Loucy (cell line): ENCODE data around the gene PTPRQ.

Experiments
- H2AFZ ChIP-seq: fragments of 200-600 bp; sonication (generic); 2 replicates; pipeline ENCODE4 v1.6.0; 2016; ENCODE audit warnings: antibody characterized with exemption, mild to moderate bottlenecking, low read length, moderate library complexity
- H3F3A ChIP-seq: fragments of 200-600 bp; 2 replicates; pipeline ENCODE4 v1.6.0; 2016; ENCODE audit warnings: antibody characterized with exemption, low read depth, mild to moderate bottlenecking
- H3K27me3 ChIP-seq: fragments of 200-600 bp; sonication (generic); 2 replicates; pipeline ENCODE4 v1.6.1; 2014; ENCODE audit warnings: low read length, mild to moderate bottlenecking; ENCODE audit not compliant: insufficient read depth, poor library complexity, severe bottlenecking
- H3K36me3 ChIP-seq: fragments of 200-600 bp; sonication (generic); 2 replicates; pipeline ENCODE4 v1.6.1; 2016; ENCODE audit warnings: low read length; ENCODE audit not compliant: insufficient read depth
- H3K4me1 ChIP-seq: fragments of 200-600 bp; sonication (generic); 2 replicates; pipeline ENCODE4 v1.5.1; 2014; ENCODE audit warnings: low read length, mild to moderate bottlenecking; ENCODE audit not compliant: insufficient read depth, poor library complexity, severe bottlenecking
- H3K4me2 ChIP-seq: fragments of 200-600 bp; sonication (generic); 2 replicates; pipeline ENCODE4 v1.6.0; 2014; ENCODE audit warnings: antibody characterized with exemption, low read length, low read depth, mild to moderate bottlenecking; ENCODE audit not compliant: poor library complexity, severe bottlenecking
- H3K4me3 ChIP-seq: fragments of 200-600 bp; sonication (generic); 2 replicates; pipeline ENCODE4 v1.5.1; 2014; ENCODE audit warnings: low read length, mild to moderate bottlenecking, mixed read lengths; ENCODE audit not compliant: poor library complexity, severe bottlenecking
- H3K79me2 ChIP-seq: fragments of 200-600 bp; sonication (generic); 2 replicates; pipeline ENCODE4 v1.6.1; 2014; ENCODE audit warnings: low read length; ENCODE audit not compliant: insufficient read depth
- H3K9ac ChIP-seq: fragments of 200-600 bp; sonication (generic); 2 replicates; pipeline ENCODE4 v1.6.0; 2014; ENCODE audit warnings: mild to moderate bottlenecking, low read depth, low read length, moderate library complexity; ENCODE audit not compliant: poor library complexity, severe bottlenecking
- H3K9me2 ChIP-seq: fragments of 200-600 bp; sonication (generic); replicated peaks from 2 replicates; pipeline ENCODE4 v1.6.1; 2016; ENCODE audit warnings: low read depth, low read length, mixed read lengths
- H3K9me3 ChIP-seq: fragments of 200-600 bp; sonication (generic); 2 replicates; pipeline ENCODE4 v1.6.1; 2014; ENCODE audit warnings: mild to moderate bottlenecking, antibody characterized with exemption, low read length, low read depth; ENCODE audit not compliant: insufficient read depth
- H4K20me1 ChIP-seq: fragments of 200-600 bp; sonication (generic); 2 replicates; pipeline ENCODE4 v1.6.0; 2014; ENCODE audit warnings: antibody characterized with exemption, low read length, mild to moderate bottlenecking; ENCODE audit not compliant: insufficient read depth, poor library complexity, severe bottlenecking
- CTCF ChIP-seq: fragments of 200-600 bp; sonication (generic); conservative IDR thresholded peaks from 2 replicates; pipeline ENCODE4 v1.5.1; 2014; ENCODE audit warnings: mild to moderate bottlenecking, antibody characterized with exemption, low read length
- EZH2phosphoT487 ChIP-seq: fragments of 200-600 bp; IDR thresholded peaks from 2 replicates; pipeline ENCODE4 v1.6.1; 2018; ENCODE audit warnings: antibody characterized with exemption, mild to moderate bottlenecking, moderate library complexity, borderline replicate concordance

Gene PTPRQ

DNA sequence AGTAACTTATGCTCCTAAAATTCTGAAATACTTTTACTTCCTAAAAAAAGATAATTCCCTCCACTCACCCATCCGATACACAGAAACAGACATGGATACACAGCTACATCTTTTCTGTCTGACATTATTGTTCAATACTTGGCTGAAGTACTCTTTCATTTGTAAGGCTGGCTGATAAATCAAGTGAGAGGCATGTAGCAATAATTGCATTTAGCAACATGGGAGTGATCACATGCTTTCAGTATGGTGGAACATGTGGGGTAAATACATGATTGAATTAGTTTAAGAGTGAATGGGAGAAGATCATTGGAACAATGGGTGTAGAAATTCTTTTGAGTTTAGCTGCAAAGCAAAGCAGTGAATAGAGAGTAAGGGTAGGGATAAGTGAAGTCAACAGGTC lies 25.6 kb downstream of the PTPRQ start:
- TF ChIP-seq CTCF (no peak), EZH2phosphoT487 (no peak)
- Histone ChIP-seq H3K4me1 (no peaks in the 10 kb centered on the region), H3F3A (no peaks in the 10 kb centered on the region), H3K9me3 (no peaks in the 10 kb centered on the region), H4K20me1 (no peaks in the 10 kb centered on the region), H3K27me3 (no peaks in the 10 kb centered on the region), H3K4me3 (no peak overlapping the region), H3K79me2 (no peaks in the 10 kb centered on the region), H2AFZ (no peak overlapping the region), H3K4me2 (no peak overlapping the region), H3K9me2 (no peaks in the 10 kb centered on the region), H3K9ac (no peak overlapping the region), H3K36me3 (no peaks in the 10 kb centered on the region)

GRCh38 chr12:80470403-80470802 lies 26.4 kb downstream of the PTPRQ start:
- H3K4me3 ChIP-seq, result no peak overlapping the region
- H3K4me1 ChIP-seq, result no peaks in the 10 kb centered on the region
- H3K79me2 ChIP-seq, result no peaks in the 10 kb centered on the region
- no peaks in the 10 kb centered on the region for H4K20me1 ChIP-seq
- no peak overlapping the region for H2AFZ ChIP-seq
- no peaks in the 10 kb centered on the region for H3K27me3 ChIP-seq
- no peaks in the 10 kb centered on the region for H3K9me2 ChIP-seq
- no peak overlapping the region for H3K4me2 ChIP-seq
- H3K9ac ChIP-seq, result no peak overlapping the region
- no peaks in the 10 kb centered on the region for H3F3A ChIP-seq
- no peaks in the 10 kb centered on the region for H3K9me3 ChIP-seq
- TF ChIP-seq CTCF, result no peak
- no peak for TF ChIP-seq EZH2phosphoT487
- H3K36me3 ChIP-seq, result no peaks in the 10 kb centered on the region

DNA sequence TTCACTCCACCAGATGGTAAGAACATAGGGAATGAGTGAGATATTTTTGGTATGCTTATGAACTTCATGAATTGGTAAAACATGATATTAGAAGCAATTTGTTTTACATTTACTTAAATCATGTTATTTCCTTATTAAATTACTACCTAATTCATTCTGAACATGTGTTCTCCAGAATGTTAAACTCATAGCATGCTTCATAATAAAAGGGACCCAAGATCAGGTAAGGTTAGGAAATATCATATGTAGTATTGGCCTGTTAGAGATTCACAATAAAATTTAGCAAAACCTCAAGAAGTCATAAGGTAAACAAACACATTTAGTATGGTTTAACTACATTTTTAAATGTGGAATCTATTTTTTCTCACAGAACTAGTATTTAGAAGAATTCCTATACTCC lies 28.2 kb downstream of the PTPRQ start:
- Histone ChIP-seq H3K4me3 (no peak overlapping the region), H3F3A (no peaks in the 10 kb centered on the region), H3K4me1 (no peaks in the 10 kb centered on the region), H3K36me3 (no peaks in the 10 kb centered on the region), H3K9me2 (no peaks in the 10 kb centered on the region), H4K20me1 (no peaks in the 10 kb centered on the region), H3K4me2 (no peak overlapping the region), H3K9me3 (no peaks in the 10 kb centered on the region), H3K27me3 (no peaks in the 10 kb centered on the region), H2AFZ (no peak overlapping the region), H3K79me2 (no peaks in the 10 kb centered on the region), H3K9ac (no peak overlapping the region)
- no peak for TF ChIP-seq CTCF
